NB4 (cell line): ENCODE measurements around the gene PCDHB10.

Experiments used
- MYC ChIP-seq: IDR thresholded peaks from 2 replicates; pipeline ENCODE4 v1.6.1; 2011; ENCODE audit warnings: low read depth, low read length
- POLR2A ChIP-seq: IDR thresholded peaks from 2 replicates; pipeline ENCODE4 v1.6.1; 2011; ENCODE audit warnings: mild to moderate bottlenecking; ENCODE audit not compliant: insufficient read length; ENCODE audit errors: extremely low read depth
- TF ChIP-seq, protein P1 (sequence below): IDR thresholded peaks from one replicate; pipeline ENCODE4 v1.5.1; 2012; ENCODE audit warnings: low read depth, low read length
- TF ChIP-seq, protein P2 (sequence below): IDR thresholded peaks from 2 replicates; pipeline ENCODE4 v1.6.1; 2011; ENCODE audit warnings: low read depth, low read length

DNA sequence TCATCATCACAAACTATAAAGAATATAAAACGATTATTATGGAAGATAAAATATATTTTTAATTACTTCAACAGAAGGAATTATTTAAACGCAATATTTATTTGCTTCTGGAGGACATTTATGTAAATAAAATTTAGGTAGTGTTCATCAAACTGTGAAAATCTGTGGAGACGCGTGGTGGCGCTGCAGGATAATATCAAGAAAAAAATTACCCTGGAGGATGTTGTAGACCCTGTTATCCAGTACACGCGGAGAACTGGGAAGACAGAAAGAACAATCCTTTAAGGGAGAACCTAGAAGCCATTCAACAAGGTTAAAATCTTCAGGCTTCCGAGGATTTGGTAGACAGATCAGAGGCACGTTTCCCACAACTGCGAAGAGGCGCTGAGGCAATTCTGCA lies 16.3 kb downstream of the PCDHB10 start, which contains the start of gene PCDHB12:
- TF ChIP-seq, protein P1, sequence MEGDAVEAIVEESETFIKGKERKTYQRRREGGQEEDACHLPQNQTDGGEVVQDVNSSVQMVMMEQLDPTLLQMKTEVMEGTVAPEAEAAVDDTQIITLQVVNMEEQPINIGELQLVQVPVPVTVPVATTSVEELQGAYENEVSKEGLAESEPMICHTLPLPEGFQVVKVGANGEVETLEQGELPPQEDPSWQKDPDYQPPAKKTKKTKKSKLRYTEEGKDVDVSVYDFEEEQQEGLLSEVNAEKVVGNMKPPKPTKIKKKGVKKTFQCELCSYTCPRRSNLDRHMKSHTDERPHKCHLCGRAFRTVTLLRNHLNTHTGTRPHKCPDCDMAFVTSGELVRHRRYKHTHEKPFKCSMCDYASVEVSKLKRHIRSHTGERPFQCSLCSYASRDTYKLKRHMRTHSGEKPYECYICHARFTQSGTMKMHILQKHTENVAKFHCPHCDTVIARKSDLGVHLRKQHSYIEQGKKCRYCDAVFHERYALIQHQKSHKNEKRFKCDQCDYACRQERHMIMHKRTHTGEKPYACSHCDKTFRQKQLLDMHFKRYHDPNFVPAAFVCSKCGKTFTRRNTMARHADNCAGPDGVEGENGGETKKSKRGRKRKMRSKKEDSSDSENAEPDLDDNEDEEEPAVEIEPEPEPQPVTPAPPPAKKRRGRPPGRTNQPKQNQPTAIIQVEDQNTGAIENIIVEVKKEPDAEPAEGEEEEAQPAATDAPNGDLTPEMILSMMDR = peak; percentile 38
- TF ChIP-seq, protein P2, sequence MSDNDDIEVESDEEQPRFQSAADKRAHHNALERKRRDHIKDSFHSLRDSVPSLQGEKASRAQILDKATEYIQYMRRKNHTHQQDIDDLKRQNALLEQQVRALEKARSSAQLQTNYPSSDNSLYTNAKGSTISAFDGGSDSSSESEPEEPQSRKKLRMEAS = no peak
- no peak for TF ChIP-seq MYC
- TF ChIP-seq POLR2A = no peak
